Panc1 (cell line): ENCODE measurements around the gene PTS. TPM values are rescaled to one million over a fixed set of nuclear protein-coding genes. Genes with fewer than 3 reads are reported as not detected.

Experiments
- ATAC-seq: fragments of 200-7000 bp; cut with Tn5 transposase; 2 replicates; pipeline ENCODE4 v1.9.1; 2020; ENCODE audit warnings: mild to moderate bottlenecking, moderate library complexity
- BruUV-seq: library from RNA; stranded (reverse); fragments of 400-500 nt; replicated peaks from 2 replicates; lab custom pipeline; 2021; lab: Mats Ljungman, UMichigan
- CTCF ChIA-PET: fragments of 300-600 bp; sonication (Branson Sonifier 250); formaldehyde crosslinking; loops from one replicate; lab custom pipeline; 2022; ENCODE audit warnings: antibody characterized with exemption; lab: Charles Lee
- POLR2A ChIA-PET: fragments of 300-600 bp; sonication (Branson Sonifier 250); formaldehyde crosslinking; loops from one replicate; lab custom pipeline; 2022; ENCODE audit warnings: antibody characterized with exemption; lab: Charles Lee
- DNase-seq: peaks from one replicate; pipeline ENCODE4 v3.0.0-alpha.2; 2010; ENCODE audit warnings: low read depth, low spot score
- H3K27ac ChIP-seq: 2 replicates; pipeline ENCODE4 v1.5.1; 2011; ENCODE audit warnings: mild to moderate bottlenecking, low read length, inconsistent platforms
- H3K27me3 ChIP-seq: fragments of 200-500 bp; sonication (Bioruptor generic); 2 replicates; pipeline ENCODE4 v1.6.0; 2014; ENCODE audit warnings: low read length, inconsistent platforms; ENCODE audit not compliant: control insufficient read depth, insufficient read depth
- H3K36me3 ChIP-seq: fragments of 200-500 bp; sonication (Bioruptor generic); 2 replicates; pipeline ENCODE4 v1.5.1; 2014; ENCODE audit warnings: inconsistent platforms, mild to moderate bottlenecking, low read length, moderate library complexity; ENCODE audit not compliant: control insufficient read depth, insufficient read depth
- H3K4me1 ChIP-seq: 2 replicates; pipeline ENCODE4 v1.5.1; 2011; ENCODE audit warnings: inconsistent platforms, mild to moderate bottlenecking, low read length, moderate library complexity; ENCODE audit not compliant: control insufficient read depth, insufficient read depth
- H3K4me3 ChIP-seq, 2 experiments: 2 replicates each; pipeline ENCODE4 v1.5.1; 2011 to 2012; ENCODE audit warnings: low read depth in 2 of 2, low read length in 2 of 2, mild to moderate bottlenecking in 2 of 2, inconsistent platforms in 1 of 2, moderate library complexity in 1 of 2
- H3K9me3 ChIP-seq: fragments of 200-500 bp; sonication (Bioruptor generic); 2 replicates; pipeline ENCODE4 v1.5.1; 2014; ENCODE audit warnings: low read depth, mild to moderate bottlenecking, inconsistent platforms, low read length, moderate library complexity; ENCODE audit not compliant: control insufficient read depth, insufficient read depth
- CTCF ChIP-seq: fragments of 450-650 bp; IDR thresholded peaks from 2 replicates; pipeline ENCODE4 v1.5.1; 2017; ENCODE audit warnings: mild to moderate bottlenecking
- POLR2AphosphoS5 ChIP-seq: IDR thresholded peaks from 2 replicates; pipeline ENCODE4 v1.6.1; 2012; ENCODE audit warnings: mild to moderate bottlenecking, low read depth, low read length, moderate library complexity
- REST ChIP-seq, 2 experiments: IDR thresholded peaks; 2 replicates each; pipeline ENCODE4 v1.6.1; 2011 to 2012; ENCODE audit warnings: low read depth in 2 of 2, control low read depth in 1 of 2, low read length in 1 of 2, mild to moderate bottlenecking in 1 of 2, moderate library complexity in 1 of 2; ENCODE audit not compliant: insufficient read depth in 1 of 2
- SIN3A ChIP-seq: IDR thresholded peaks from 2 replicates; pipeline ENCODE4 v1.6.1; 2012; ENCODE audit warnings: low read depth, mild to moderate bottlenecking, low read length, moderate library complexity, borderline replicate concordance; ENCODE audit not compliant: insufficient read depth
- TCF7L2 ChIP-seq: IDR thresholded peaks from 2 replicates; pipeline ENCODE4 v1.6.1; 2011; ENCODE audit warnings: mild to moderate bottlenecking, low read depth, low read length, inconsistent platforms
- in situ Hi-C: cut with HindIII; loops from 2 replicates; pipeline ENCODE4 v1.10.0; 2016; ENCODE audit warnings: low sequenced_read_pairs, low pct_unique_long_range_greater_than_20kb
- intact Hi-C: fragments of 100-400 bp; cut with micrococcal nuclease; formaldehyde crosslinking; loops from one replicate; pipeline ENCODE4 v1.10.0; 2022; ENCODE audit not compliant: unreplicated experiment
- total RNA-seq: library from RNA; stranded (reverse); gene quantifications from one replicate; pipeline ENCODE4 v1.2.1, GENCODE V29; 2021; ENCODE audit not compliant: unreplicated experiment

Gene PTS
- total RNA-seq, 1 experiment from 2014 or later: 64.2 TPM

- H3K36me3 ChIP-seq: no peaks in the 10 kb centered on the region
- POLR2A ChIA-PET: no interaction called here
- H3K27ac ChIP-seq: no peak overlapping the region
- DNase-seq (no peak), ATAC-seq (no peak)
- H3K9me3 ChIP-seq: no peaks in the 10 kb centered on the region
- H3K4me1 ChIP-seq: peaks cover 11% of the 10 kb centered on the region
- intact Hi-C loops (no loop called here), in situ Hi-C loops (no loop called here)
- no peak for TF ChIP-seq TCF7L2
- TF ChIP-seq REST (IDR thresholded peaks at IDR 0.05; ENCODE audit: insufficient read depth in 1 of 2, low read depth in 2 of 2, low read length in 1 of 2): no peak
- no peak for TF ChIP-seq CTCF
- TF ChIP-seq POLR2AphosphoS5: no peak
- TF ChIP-seq SIN3A: no peak
- no peaks in the 10 kb centered on the region for H3K27me3 ChIP-seq
- H3K4me3 ChIP-seq: no peak overlapping the region
- CTCF ChIA-PET: no interaction called here
- BruUV-seq: no TSS peak
These were observed 46.6 kb upstream of the PTS start for GRCh38 chr11:112179601-112180000.

GRCh38 chr11:112182867-112183266, 43.4 kb upstream of the PTS start:
- BruUV-seq: no TSS peak

More at GRCh38 chr11:112182867-112183266, 43.4 kb upstream of the PTS start:
- no peak for TF ChIP-seq POLR2AphosphoS5
- no peak for TF ChIP-seq SIN3A
- no peak for TF ChIP-seq CTCF
- no peak for TF ChIP-seq TCF7L2
- TF ChIP-seq REST (IDR thresholded peaks at IDR 0.05; ENCODE audit: insufficient read depth in 1 of 2, low read depth in 2 of 2, low read length in 1 of 2): no peak
- Histone ChIP-seq H3K4me3 (no peak overlapping the region), H3K27me3 (no peaks in the 10 kb centered on the region), H3K4me1 (no peaks in the 10 kb centered on the region), H3K36me3 (no peaks in the 10 kb centered on the region), H3K9me3 (no peaks in the 10 kb centered on the region), H3K27ac (no peak overlapping the region)
- DNase-seq: no peak
- ATAC-seq: no peak
- ChIA-PET CTCF (no interaction called here), POLR2A (no interaction called here)
- in situ Hi-C loops (no loop called here), intact Hi-C loops (no loop called here)
